ENCODE results near the gene CCDC85B.
A peak's percentile ranks its signal among the peaks of the same experiment; 100 is the strongest.
"Not testable (repeated sequence)": the region's sequence is repeated elsewhere in the genome, so short reads cannot be mapped to it uniquely, and the experiment has no call there.

CCDC85B gene

GRCh38 chr11:65890324-65891218, at the start of gene CCDC85B:
Gene CCDC85B, plus strand, starts transcription at chr11:65890673. Its CDS starts 111 bp downstream, at chr11:65890784.
- DNase-seq (ENCODE audit: low read depth in 3 of 3), result peak; percentile 97 to 98 (median 97)

GRCh38 chr11:65842144-65842543, 48.3 kb upstream of the CCDC85B start:
- no peak for DNase-seq (ENCODE audit: low read depth in 3 of 3)

- no peak for DNase-seq (ENCODE audit: low read depth in 3 of 3)
These were observed 46.7 kb upstream of the CCDC85B start for GRCh38 chr11:65843811-65844210.

- no peak for DNase-seq (ENCODE audit: low read depth in 3 of 3)
These were observed 46.1 kb upstream of the CCDC85B start for GRCh38 chr11:65844231-65844872.

GRCh38 chr11:65847746-65848145, 42.7 kb upstream of the CCDC85B start:
- DNase-seq (ENCODE audit: low read depth in 3 of 3), result no peak

- not testable (repeated sequence) for DNase-seq (ENCODE audit: low read depth in 3 of 3)
These were observed 41.8 kb upstream of the CCDC85B start for GRCh38 chr11:65848693-65849092.

GRCh38 chr11:65849366-65849765, 41.1 kb upstream of the CCDC85B start:
- no peak for DNase-seq (ENCODE audit: low read depth in 3 of 3)

- DNase-seq (ENCODE audit: low read depth in 3 of 3), result no peak
These were observed 40.7 kb upstream of the CCDC85B start for GRCh38 chr11:65849771-65850216.

GRCh38 chr11:65850217-65851082, 40.0 kb upstream of the CCDC85B start:
- DNase-seq (ENCODE audit: low read depth in 3 of 3), result no peak

- DNase-seq (ENCODE audit: low read depth in 3 of 3), result no peak
These were observed 39.3 kb upstream of the CCDC85B start for GRCh38 chr11:65851083-65851579.

- no peak for DNase-seq (ENCODE audit: low read depth in 3 of 3)
These were observed 38.5 kb upstream of the CCDC85B start for GRCh38 chr11:65851811-65852507.

- no peak for DNase-seq (ENCODE audit: low read depth in 3 of 3)
These were observed 37.8 kb upstream of the CCDC85B start for GRCh38 chr11:65852508-65853245.

- DNase-seq (ENCODE audit: low read depth in 3 of 3), result no peak
These were observed 37.1 kb upstream of the CCDC85B start for GRCh38 chr11:65853246-65853979.

GRCh38 chr11:65854161-65854592, 36.3 kb upstream of the CCDC85B start:
- no peak for DNase-seq (ENCODE audit: low read depth in 3 of 3)

- DNase-seq (ENCODE audit: low read depth in 3 of 3), result no peak
These were observed 35.3 kb upstream of the CCDC85B start for GRCh38 chr11:65854852-65855837.

GRCh38 chr11:65855927-65856363, 34.5 kb upstream of the CCDC85B start:
- DNase-seq (ENCODE audit: low read depth in 3 of 3), result no peak

- peak; percentile 65 to 83 (median 72) for DNase-seq (ENCODE audit: low read depth in 3 of 3)
These were observed 33.6 kb upstream of the CCDC85B start for GRCh38 chr11:65856689-65857499.

GRCh38 chr11:65857500-65857852, 33.0 kb upstream of the CCDC85B start:
- DNase-seq (ENCODE audit: low read depth in 3 of 3), result peak in 1 of 3 donors; percentile 32

Data from stimulated activated CD4-positive, alpha-beta T cell treated with anti-CD3 and anti-CD28 coated beads, TNF-alpha, amount 100 ng/mL, for 48 hours (primary cell).